ENCODE measurements around the gene SMLR1.

- TF ChIP-seq CTCF (IDR thresholded peaks at IDR 0.05; ENCODE audit: low read depth, low read length) (no peak), EZH2phosphoT487 (IDR thresholded peaks at IDR 0.05; ENCODE audit: low read depth) (no peak)
These were observed 35.2 kb downstream of the SMLR1 start for GRCh38 chr6:130862370-130862769.

Data from OCI-LY3 (cell line).